GM19043 (cell line): ENCODE measurements around the gene TMEM50B.
"Not testable (repeated sequence)": the region's sequence is repeated elsewhere in the genome, so short reads cannot be mapped to it uniquely, and the experiment has no call there.

Source experiments
- ATAC-seq: cut with Tn5 transposase; IDR thresholded peaks from one replicate; pipeline ENCODE4 v1.9.1; 2021; ENCODE audit warnings: low read depth; ENCODE audit not compliant: unreplicated experiment

TMEM50B gene

DNA sequence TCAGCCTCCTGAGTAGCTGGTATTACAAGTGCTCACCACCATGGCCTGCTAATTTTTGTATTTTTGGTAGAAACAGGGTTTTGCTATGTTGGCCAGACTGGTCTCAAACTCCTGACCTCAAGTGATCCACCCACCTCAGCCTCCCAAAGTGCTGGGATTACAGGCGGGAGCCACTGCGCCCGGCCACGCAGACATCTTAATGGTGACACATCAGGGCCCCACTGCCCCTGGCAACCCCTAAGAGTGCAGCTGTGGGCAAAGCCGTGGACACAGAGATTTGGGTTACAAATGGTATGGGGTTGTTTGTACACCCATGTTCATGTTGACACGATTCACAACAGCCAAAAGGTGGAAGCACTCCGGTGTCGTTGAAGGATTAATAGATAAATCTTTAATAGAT, 46.8 kb downstream of the TMEM50B start:
- ATAC-seq, result no peak

DNA sequence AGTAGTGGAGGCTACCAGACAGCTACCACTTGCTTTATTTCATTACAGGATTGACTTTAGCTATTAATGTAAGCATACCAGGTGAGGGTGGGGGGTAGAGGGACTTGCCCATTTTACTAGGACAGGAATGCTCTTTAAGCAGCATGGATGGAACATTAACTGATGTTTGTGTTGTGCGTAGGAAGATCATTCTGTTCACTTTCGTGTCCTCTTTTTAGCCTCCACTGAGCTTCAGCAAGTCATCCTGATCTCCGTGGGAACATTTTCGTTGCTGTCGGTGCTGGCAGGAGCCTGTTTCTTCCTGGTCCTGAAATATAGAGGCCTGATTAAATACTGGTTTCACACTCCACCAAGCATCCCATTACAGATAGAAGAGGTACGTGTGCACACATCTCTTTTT, 47.3 kb downstream of the TMEM50B start:
- no peak for ATAC-seq

DNA sequence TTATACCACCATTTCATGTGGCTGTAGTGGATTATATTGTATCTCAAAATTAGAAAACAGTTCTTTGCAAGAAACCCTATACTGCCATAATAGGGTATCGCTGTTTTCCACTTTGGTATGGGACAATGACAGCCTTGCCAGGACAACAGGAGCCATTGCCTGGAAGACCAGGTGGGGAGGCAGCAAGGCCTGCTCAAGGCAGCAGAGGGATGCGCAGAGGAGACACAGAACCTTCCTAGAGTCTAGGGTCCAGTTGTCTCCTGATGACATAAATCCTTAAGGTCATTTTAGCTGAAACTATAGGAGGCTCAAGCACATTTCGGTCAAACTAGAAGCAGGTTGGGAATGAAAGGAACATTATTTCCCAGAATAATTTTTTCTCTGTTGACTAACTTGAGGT, 48.9 kb downstream of the TMEM50B start:
- ATAC-seq, result no peak

DNA sequence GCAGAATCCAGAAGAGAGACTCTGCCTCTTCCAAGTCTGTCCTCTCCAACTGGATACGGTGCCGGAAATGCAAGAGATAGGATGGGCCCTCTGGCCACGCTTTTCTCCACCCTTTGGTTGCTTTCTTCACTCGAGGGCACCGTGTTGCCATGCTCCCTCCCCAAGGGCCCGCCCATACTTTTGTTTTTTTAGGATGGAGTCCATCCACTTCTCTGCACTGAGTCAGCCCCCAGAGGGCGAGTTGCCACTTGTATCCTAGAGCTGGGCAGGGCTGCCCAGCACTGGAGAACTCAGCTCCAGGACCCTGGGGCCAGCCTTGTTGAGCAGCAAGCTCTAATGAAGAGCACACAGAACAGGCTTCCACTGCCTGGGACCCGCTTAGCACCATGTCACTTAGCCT, 51.1 kb downstream of the TMEM50B start:
- ATAC-seq, result no peak

DNA sequence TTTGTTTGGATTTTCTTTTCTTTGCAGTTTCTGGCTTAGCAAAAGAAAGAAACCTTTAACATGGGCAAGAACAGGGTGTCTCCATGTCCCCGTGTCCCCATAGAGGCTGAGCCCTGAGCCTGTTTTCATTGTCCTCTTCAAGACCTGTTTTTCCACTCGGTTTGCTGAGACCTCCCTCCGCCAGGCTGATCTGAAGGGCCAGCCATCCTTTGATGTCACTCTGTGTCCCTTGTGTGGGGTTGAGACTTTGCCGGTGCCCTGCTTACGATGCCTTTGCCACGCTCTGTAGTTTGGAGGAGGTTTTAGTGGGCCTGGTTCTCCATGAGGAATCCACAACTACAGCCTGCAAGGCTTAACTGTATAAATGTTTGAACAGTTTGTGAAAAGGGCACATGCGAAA, 52.7 kb downstream of the TMEM50B start:
- ATAC-seq, result no peak

DNA sequence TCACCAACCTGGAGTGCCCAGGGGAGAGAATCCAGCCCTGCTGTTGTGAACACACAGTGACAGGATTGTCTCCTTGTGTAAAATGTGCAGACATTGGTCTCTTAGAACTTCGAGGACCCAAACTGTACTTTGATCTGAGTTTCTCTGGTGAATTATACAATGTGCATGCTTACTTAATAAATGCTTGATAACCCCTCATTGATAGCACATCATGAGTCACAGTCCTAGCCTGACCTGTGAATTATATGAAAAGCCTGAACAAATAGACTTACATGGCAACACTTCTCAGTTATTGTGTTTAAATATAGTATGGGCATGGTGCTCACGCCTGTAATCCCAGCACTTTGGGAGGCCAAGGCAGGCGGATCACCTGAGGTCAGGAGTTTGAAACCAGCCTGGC, 53.9 kb downstream of the TMEM50B start:
- ATAC-seq, result no peak

DNA sequence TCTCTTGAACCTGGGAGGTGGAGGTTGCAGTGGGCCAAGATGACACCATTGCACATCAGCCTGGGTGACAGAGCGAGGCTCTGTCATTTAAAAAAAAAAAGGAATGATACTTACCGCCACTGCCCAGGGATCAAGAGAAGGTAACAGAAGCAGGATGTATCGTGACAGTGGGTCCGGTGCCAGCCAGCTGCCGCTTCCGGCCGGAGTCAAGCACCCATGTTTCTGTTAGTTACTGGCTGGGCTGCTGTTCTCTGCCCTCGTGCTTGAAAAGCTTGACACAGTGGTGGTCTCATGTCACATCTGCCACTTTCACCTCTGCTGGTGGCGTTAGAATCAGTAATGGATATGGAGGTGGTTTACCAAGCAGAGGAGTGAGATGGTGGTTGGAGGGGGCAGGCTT, 55.6 kb downstream of the TMEM50B start:
- ATAC-seq, result no peak

DNA sequence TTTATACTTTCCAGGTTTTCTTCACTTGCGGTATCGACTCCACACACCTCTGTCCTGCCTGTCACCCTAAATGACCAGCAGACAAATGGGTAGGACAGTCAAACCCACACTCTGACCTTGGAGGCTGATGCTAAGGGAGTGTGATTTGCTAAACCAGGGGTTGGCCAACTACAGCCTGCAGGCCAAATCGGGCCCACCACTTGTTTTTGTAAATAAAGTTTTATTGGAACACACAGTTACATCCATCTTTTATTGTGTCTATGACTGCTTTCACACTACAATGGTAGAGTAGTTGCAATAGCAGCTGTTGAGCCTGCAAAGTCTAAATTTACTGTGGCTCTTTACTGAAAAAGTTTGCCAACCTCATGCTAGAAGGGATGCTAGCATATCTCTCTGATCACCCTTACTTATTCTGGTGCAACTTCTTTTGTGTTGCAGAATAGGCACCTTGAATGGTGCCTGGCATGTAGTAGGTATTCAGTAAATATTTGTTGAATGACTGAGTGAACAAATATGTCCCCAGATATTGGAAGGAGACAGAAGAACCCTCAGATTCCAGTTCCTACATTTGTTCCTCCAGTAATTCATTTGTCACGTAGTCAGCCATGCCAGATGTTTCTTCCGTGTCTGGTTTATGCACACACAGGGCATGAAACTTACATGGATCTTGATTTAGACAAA, 57.9 kb downstream of the TMEM50B start:
- no peak for ATAC-seq

DNA sequence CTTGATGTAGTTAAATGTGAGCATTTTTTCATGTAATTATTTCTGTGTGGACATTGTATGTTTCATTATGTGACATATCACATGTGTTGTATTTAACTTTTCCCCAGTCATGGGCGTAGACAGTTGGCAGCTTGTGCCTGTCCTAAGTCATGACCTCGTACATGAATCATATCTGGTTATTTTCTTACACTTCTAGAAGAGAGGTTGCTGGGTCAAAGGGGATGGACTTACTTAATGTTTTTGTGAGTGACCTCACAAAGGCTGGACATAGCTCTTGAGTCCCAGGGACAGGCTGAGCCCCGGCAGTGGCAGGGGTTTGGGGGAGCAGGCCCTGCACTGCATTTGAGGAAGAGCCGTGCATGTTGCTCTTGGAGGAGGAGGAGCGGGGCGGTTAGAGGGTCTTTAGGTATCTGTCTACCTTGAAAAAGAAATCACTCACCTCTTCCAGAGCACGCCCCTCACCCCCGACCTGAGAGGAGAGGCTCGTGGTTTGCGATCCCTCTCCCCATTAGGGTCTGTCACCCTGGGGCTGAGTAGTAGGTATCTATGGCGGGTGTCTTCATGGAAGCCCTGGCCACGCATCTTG, 60.1 kb downstream of the TMEM50B start:
- ATAC-seq, result no peak

DNA sequence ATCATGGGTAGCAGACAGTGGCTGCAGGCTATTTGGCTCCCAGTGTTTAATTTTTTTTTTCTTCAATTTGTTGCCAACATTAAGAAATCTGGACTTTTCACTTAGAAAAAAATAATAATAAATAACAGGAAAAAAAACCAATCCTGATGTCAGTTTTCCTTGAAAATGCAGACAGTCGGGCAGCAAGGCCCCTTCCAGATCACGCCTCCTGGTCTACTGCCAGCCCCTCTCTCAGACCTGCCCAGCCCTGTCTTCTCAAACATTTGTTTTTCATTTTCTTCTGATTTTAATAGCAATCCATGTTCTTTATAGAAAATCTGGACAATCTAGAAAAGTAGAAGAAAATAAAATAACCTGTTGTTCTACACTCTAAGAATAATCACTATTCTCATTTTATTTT, 61.1 kb downstream of the TMEM50B start:
- ATAC-seq, result no peak

DNA sequence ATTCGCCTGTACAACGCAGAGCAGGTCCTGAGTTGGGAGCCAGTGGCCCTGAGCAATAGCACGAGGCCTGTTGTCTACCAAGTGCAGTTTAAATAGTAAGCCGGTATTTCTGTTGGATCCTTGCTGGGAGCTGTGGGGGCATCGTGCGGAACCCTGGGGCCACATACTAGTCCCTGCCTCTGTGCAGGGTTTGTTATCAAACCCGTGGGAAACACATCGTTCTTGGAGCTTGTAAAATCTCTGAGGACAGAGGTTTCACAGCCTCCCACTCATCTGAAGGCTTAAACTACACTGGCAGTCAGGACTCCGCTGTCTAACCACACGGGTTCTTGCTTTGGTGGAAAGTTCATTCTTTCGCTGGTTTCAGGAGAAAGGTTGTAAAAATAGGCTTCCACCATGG, 64.8 kb downstream of the TMEM50B start:
- no peak for ATAC-seq

DNA sequence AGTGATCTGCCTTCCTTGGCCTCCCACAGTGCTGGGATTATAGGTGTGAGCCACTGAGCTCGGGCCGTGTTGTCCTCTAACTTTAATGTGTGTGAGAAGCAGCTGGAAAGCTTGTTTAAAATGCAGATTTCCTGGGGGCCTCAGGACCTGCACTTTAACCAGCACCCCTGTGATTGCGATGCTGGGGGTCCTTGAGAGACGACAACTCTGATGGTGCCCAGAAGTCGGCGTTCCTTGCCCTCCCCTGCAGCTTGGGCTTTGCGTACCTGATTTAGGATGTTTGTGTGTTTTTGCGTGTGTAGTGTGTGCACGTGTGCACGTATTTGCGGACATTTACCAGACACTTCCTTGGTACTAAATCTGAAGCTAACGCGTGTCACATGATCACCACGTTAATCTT, 65.7 kb downstream of the TMEM50B start:
- ATAC-seq, result no peak

DNA sequence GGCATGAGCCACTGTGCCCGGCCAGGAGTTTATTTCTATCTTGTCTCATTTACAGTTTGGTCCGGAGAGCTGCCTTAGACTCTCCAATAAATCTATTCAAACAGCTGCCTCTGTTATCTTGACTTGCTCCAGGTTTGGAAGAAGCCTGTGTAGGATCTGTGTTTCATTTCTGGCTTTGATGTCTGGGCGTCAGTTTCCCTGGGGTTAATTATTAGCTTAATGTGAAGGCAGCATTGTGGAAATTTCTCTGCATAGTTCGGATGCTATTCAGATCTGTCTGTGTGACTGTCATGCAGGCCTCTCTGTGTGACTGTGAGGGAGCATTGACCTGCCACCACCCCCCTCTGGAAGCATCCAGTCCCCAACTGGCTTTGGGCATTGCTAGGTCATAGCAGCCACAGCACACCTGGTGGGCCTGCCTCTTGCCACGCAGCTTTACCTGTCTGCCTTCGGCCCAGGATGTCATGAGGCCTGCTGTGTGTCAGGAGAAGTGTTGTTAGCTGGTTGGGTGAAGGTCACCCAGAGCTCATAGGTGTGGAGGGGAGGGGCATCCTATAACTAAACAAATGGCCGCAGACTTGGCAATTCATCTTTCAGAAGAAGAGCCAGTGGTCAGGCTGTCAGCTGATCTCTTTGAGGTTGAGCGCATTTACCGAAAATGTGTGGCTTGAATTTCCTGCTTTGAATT, 66.8 kb downstream of the TMEM50B start:
- ATAC-seq, result peak; percentile 59

DNA sequence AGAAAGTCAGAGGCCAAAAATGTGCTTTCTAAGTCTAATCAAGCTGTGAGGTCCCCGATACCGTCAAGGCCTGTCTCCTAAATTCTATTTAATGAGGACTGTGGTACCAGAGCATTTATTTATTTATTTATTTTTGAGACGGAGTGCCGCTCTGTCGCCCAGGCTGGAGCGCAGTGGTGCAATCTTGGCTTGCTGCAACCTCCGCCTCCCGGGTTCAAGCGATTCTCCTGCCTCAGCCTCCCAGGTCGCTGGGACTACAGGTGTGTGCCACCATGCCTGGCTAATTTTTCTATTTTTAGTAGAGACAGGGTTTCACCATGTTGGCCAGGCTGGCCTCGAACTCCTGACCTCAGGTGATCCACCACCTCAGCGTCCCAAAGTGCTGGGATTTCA, 67.3 kb downstream of the TMEM50B start:
- not testable (repeated sequence) for ATAC-seq

DNA sequence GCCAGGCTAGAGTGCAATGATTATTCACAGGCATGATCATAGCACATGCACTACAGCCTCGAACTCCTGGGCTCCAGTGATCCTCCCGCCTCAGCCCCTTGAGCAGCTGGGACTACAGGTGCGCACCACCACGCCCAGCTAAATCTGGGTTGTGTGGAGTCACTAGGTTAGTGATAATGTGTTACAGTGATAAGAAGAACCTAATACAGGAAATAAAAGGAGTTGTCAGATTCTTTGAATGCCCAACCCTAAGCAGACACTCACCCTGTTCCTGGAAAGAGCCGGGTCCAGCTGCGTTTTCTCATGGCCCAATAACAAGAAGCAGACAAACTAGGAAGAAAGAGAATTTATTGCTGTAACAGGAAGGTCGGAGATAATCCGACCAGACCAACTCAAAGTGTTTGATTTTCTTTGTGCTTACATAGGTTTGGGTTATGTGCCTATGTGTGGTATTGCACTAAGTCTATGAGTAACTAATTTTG, 67.8 kb downstream of the TMEM50B start:
- no peak for ATAC-seq

DNA sequence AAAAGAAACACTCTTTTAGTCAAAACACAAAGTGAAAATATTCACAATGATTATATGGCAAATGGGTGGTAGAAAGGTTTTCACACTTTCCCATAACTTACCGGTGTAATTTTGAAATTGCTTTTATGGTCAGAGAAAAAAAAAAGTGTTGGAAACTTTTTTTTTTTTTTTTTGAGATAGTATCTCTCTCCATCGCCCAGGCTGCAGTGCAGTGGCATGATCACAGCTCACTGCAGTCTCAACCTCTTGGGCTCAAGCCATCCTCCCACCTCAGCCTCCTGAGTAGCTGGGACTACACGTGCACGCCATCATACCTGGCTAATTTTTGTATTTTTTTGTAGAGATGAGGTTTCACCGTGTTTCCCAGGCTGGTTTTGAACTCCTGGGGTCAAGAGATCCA, 73.3 kb downstream of the TMEM50B start:
- ATAC-seq, result no peak

DNA sequence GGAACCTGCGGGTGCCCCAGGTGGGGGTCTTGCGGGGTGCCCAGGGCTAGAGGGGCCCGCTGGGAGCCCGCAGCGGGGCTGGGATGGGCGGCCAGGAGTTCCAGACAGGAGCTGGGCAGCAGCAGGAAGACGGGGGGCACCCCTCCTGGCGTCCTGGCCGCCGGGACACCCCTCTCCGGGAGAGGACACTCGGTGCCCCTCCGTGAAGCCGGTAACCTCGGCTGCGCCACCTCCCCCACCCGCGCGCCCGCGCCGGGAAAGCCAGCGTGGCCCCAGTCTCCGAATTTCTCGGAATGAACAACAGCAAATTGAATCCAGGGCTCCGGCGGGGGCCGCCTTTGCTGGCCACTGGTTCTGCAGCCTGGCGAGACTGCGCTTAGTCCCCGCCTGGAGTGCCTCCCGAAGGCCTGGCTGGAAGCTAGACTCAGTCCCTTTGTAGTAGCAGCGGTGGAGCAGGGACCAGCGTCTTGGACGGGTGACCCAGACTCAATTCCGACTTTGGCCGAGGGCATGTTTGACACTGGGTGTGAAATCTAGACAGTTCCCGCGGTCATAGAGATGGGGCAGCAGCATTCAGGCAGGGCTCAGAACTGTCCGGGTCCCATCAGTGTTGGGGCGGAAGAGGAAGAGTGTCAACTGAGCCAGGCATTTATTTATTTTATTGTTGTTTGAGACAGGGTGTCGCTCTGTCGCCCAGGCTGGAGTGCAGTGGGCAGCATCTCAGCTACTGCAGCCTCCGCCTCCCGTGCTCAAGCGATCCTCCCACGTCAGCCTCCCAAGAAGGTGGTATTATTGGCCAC, 75.8 kb downstream of the TMEM50B start:
- ATAC-seq, result no peak

DNA sequence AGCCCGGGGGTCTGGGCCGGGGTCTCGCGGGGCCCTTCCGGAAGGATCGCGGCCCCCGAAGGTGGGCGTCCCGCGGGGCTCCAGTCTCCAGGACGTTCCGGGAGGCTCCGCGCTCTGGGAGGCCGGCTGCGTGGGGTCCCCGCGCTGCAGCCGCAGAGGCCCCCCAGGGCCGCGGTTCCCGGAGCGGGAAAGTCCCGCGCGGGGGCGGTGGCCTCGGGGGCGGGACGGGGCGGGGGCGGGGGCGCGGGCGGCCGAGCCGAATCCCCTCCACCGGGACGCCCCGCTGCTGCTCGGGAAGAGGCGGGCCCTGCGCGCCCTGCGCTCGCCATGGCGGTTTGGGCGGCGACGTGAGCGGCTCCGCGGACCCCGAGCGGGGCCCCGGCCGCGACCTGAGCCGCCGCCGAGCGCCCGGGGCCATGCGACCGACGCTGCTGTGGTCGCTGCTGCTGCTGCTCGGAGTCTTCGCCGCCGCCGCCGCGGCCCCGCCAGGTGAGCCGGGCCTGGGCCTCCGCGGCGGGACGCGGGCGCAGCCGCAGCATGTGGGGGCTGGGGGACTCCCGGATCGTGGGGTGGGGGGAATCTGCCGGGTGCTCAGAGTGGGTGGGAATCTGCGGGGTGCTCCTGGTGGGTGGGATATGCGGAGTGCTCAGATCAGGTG, 76.5 kb downstream of the TMEM50B start, which contains the start of gene IFNGR2:
Gene IFNGR2, plus strand, starts transcription at position 286 of the 658 bp plus-strand sequence. Its CDS starts 131 bp downstream, at position 417.
- ATAC-seq, result no peak

DNA sequence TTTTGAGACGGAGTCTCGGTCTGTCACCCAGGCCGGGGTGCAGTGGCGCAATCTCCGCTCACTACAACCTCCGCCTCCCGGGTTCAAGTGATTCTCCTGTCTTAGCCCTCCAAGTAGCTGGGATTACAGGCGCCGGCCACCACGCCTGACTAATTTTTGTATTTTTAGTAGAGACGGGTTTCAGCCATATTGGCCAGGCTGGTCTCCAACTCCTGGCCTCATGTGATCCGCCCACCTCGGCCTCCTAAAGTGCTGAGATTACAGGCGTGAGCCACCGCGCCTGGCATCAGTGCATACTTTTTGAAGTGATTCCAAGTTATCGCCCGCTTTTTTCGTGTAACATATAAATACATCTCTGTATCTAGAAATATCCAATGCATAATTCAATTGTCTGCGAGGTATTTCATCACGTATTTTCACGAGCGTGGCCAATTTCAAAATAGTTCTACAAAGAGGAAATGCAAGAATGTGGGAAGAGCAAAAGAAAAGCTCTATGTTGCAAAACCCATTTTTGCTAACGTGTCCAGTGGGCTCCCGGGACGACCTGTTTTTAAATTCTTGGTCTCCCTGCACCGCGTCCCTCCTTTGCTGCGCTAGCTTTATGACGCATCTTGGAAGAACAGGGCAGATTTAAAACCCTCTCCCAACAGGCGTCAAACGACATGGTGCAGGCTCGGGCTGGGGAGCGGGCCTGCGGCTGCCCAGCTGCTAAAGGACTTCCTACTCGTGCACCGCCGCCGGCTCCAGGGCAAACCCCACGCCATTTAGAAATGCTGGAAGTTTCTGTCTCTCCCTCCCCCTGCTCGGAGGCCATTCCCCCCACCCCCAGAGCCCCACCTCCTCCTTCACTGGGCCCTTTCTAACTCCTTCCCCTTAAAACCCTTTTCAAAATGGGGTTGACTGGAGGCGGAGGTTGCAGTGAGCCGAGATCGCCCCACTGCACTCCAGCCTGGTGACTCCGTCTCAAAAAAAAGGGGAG, 77.5 kb downstream of the TMEM50B start:
- ATAC-seq, result no peak
